ENCODE results near the gene ORC3.
"Not testable (repeated sequence)": the region's sequence is repeated elsewhere in the genome, so short reads cannot be mapped to it uniquely, and the experiment has no call there.

The ORC3 gene

DNA sequence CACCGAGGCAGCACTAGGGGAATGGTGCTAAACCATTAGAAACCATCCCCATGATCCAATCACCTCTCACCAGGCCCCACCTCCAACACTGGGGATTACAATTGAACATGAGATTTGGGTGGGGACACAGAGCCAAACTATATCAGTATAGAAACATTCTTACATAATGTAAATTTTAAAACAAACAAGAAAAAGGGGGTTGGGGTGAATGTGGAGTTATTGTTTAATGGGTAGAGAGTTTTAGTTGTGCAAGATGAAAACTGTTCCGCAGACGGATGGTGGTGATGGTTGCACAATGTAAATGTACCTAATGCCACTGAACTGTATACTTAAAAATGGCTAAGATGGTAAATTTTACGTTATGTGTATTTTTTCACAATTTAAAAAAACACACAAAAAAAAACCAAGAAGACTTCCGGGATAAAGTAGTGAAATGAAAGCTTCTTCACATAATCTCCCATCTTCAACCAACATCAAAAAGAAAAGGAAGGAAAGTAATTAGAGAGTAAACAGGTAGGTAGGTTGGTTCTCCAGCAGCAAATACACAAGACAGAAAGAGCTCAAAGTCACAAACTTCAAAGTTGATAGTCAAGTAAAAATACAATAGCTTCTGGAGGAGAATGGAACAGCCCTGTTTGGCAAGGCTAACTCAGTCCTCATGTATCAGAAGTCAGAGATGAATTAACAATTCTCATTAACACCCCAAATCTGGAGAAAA lies 16.5 kb upstream of the ORC3 start:
- no peak for DNase-seq (ENCODE audit: low spot score in 2 of 2)
- Mint-ChIP-seq H3K4me1 (peaks cover 54% of the 10 kb centered on the region), H3K27me3 (no peaks in the 10 kb centered on the region), H3K4me3 (no peak overlapping the region), H3K27ac (ENCODE audit: low read depth) (peak overlapping the region; percentile 64), H3K9me3 (no peaks in the 10 kb centered on the region), H3K36me3 (ENCODE audit: insufficient read depth) (peaks cover 10% of the 10 kb centered on the region)
- no peak for ATAC-seq (replicated peaks; ENCODE audit: extremely low read depth, poor library complexity, severe bottlenecking)

- H3K4me3 Mint-ChIP-seq, result peak overlapping the region; percentile 2
- ATAC-seq (replicated peaks; ENCODE audit: extremely low read depth, poor library complexity, severe bottlenecking) (no peak), DNase-seq (ENCODE audit: low spot score in 2 of 2) (no peak)
- H3K36me3 Mint-ChIP-seq (ENCODE audit: insufficient read depth), result peaks cover 14% of the 10 kb centered on the region
- H3K9me3 Mint-ChIP-seq, result no peaks in the 10 kb centered on the region
- H3K27me3 Mint-ChIP-seq, result no peaks in the 10 kb centered on the region
- peaks cover 54% of the 10 kb centered on the region for H3K4me1 Mint-ChIP-seq
- peak overlapping the region; percentile 8 for H3K27ac Mint-ChIP-seq (ENCODE audit: low read depth)
These were observed 15.6 kb upstream of the ORC3 start for GRCh38 chr6:87574237-87574804.

GRCh38 chr6:87575423-87575822 lies 14.5 kb upstream of the ORC3 start:
- Mint-ChIP-seq H3K27ac (ENCODE audit: low read depth) (no peak overlapping the region), H3K9me3 (no peaks in the 10 kb centered on the region), H3K36me3 (ENCODE audit: insufficient read depth) (peaks cover 17% of the 10 kb centered on the region), H3K4me1 (peaks cover 49% of the 10 kb centered on the region), H3K4me3 (no peak overlapping the region), H3K27me3 (no peaks in the 10 kb centered on the region)
- DNase-seq (ENCODE audit: low spot score in 2 of 2), result no peak
- ATAC-seq (replicated peaks; ENCODE audit: extremely low read depth, poor library complexity, severe bottlenecking), result no peak

DNA sequence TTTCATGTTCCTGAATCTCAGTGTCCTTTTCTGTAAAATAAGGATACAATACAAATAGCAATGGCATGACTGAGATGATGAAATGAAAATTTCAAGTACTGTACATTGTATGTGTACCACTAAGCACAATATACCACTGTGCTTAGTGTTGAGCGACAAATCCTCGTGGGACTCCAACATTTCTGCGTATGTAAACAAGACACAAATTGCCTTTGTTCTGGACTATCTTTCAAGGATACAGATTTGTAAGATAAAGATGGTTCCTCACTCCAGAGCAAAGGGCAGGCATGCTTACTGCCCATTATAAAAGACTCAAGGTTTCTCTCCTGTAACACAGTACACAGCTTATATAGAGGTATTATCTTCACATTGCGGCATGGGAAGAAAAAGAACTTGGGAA lies 6.1 kb upstream of the ORC3 start:
- Mint-ChIP-seq H3K4me3 (no peak overlapping the region), H3K36me3 (ENCODE audit: insufficient read depth) (peaks cover 21% of the 10 kb centered on the region), H3K9me3 (no peaks in the 10 kb centered on the region), H3K27ac (ENCODE audit: low read depth) (no peak overlapping the region), H3K27me3 (no peaks in the 10 kb centered on the region), H3K4me1 (peaks cover 51% of the 10 kb centered on the region)
- no peak for ATAC-seq (replicated peaks; ENCODE audit: extremely low read depth, poor library complexity, severe bottlenecking)
- no peak for DNase-seq (ENCODE audit: low spot score in 2 of 2)

- Mint-ChIP-seq H3K9me3 (no peaks in the 10 kb centered on the region), H3K4me3 (no peak overlapping the region), H3K27ac (ENCODE audit: low read depth) (no peak overlapping the region), H3K36me3 (ENCODE audit: insufficient read depth) (peaks cover 23% of the 10 kb centered on the region), H3K4me1 (peaks cover 74% of the 10 kb centered on the region), H3K27me3 (no peaks in the 10 kb centered on the region)
- DNase-seq (ENCODE audit: low spot score in 2 of 2) (no peak), ATAC-seq (replicated peaks; ENCODE audit: extremely low read depth, poor library complexity, severe bottlenecking) (no peak)
These were observed 3.4 kb upstream of the ORC3 start for GRCh38 chr6:87586371-87587077.

GRCh38 chr6:87588756-87589407 lies 1.1 kb upstream of the ORC3 start:
- Mint-ChIP-seq H3K4me1 (peaks cover 78% of the 10 kb centered on the region), H3K36me3 (ENCODE audit: insufficient read depth) (peaks cover 16% of the 10 kb centered on the region)

DNA sequence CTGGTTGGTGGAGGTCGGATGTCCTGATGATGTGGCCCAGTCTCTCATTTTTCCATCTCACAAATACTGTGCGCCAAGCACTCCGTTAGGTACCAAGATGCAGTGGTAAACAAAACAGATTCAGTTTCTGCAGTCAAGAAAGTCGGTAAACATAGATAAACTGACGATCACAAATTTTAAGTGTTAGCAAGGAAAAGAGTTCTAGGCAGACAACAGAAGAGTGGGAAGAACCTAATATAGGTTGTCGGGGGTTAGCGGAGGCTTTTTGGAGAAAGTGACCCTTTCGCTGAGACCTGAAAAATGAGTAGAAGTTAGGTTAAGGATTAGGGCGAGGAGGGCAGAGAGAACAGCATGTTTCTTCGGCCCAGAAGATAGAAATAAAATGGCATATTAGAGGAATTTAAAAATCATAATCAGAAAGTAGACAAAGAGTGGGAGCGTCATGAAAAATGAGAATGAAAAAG lies 514 bp downstream of the ORC3 start:
- Mint-ChIP-seq H3K9me3 (no peaks in the 10 kb centered on the region), H3K4me3 (peak overlapping the region; percentile 97), H3K4me1 (peaks cover 66% of the 10 kb centered on the region), H3K36me3 (ENCODE audit: insufficient read depth) (peaks cover 21% of the 10 kb centered on the region), H3K27me3 (no peaks in the 10 kb centered on the region), H3K27ac (ENCODE audit: low read depth) (peak overlapping the region; percentile 97)
- ATAC-seq (replicated peaks; ENCODE audit: extremely low read depth, poor library complexity, severe bottlenecking), result peak; percentile 4
- no peak for DNase-seq (ENCODE audit: low spot score in 2 of 2)

More at GRCh38 chr6:87588756-87589407, 1.1 kb upstream of the ORC3 start:
- H3K9me3 Mint-ChIP-seq, result no peaks in the 10 kb centered on the region
- H3K27me3 Mint-ChIP-seq, result no peaks in the 10 kb centered on the region
- peak overlapping the region; percentile 97 for H3K27ac Mint-ChIP-seq (ENCODE audit: low read depth)
- DNase-seq (ENCODE audit: low spot score in 2 of 2) (no peak), ATAC-seq (replicated peaks; ENCODE audit: extremely low read depth, poor library complexity, severe bottlenecking) (no peak)
- peak overlapping the region; percentile 97 for H3K4me3 Mint-ChIP-seq

- no peaks in the 10 kb centered on the region for H3K27me3 Mint-ChIP-seq
- peak overlapping the region; percentile 97 for H3K27ac Mint-ChIP-seq (ENCODE audit: low read depth)
- H3K9me3 Mint-ChIP-seq, result no peaks in the 10 kb centered on the region
- peaks cover 61% of the 10 kb centered on the region for H3K4me1 Mint-ChIP-seq
- DNase-seq (ENCODE audit: low spot score in 2 of 2) (no peak), ATAC-seq (replicated peaks; ENCODE audit: extremely low read depth, poor library complexity, severe bottlenecking) (no peak)
- peak overlapping the region; percentile 97 for H3K4me3 Mint-ChIP-seq
- peaks cover 24% of the 10 kb centered on the region for H3K36me3 Mint-ChIP-seq (ENCODE audit: insufficient read depth)
These were observed 1.1 kb downstream of the ORC3 start for GRCh38 chr6:87590990-87591389.

DNA sequence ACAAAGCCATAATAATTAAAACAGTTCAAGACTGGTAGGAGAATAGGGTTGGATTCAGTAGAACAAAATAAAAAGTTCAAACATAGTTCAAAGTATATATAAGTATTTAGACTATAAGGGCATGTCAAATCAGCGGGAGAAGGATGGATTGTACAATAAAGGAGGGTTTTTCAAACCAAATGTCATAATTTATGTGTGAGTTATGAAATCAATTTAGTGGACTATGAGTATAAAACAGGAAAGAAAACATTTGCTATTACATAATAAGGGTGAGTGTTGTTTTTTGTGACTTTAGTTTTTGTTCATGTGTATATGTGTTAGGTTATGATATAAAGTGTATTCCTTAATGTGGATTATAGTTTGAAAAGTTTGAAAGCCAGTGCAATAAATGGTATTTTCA lies 10.6 kb downstream of the ORC3 start:
- no peak for DNase-seq (ENCODE audit: low spot score in 2 of 2)
- no peak for ATAC-seq (replicated peaks; ENCODE audit: extremely low read depth, poor library complexity, severe bottlenecking)
- Mint-ChIP-seq H3K4me3 (no peak overlapping the region), H3K9me3 (no peaks in the 10 kb centered on the region), H3K36me3 (ENCODE audit: insufficient read depth) (peaks cover 11% of the 10 kb centered on the region), H3K27ac (ENCODE audit: low read depth) (no peak overlapping the region), H3K27me3 (no peaks in the 10 kb centered on the region), H3K4me1 (no peaks in the 10 kb centered on the region)

GRCh38 chr6:87606199-87606598 lies 16.3 kb downstream of the ORC3 start:
- ATAC-seq (replicated peaks; ENCODE audit: extremely low read depth, poor library complexity, severe bottlenecking) (no peak), DNase-seq (ENCODE audit: low spot score in 2 of 2) (no peak)
- H3K36me3 Mint-ChIP-seq (ENCODE audit: insufficient read depth), result peaks cover 17% of the 10 kb centered on the region
- no peaks in the 10 kb centered on the region for H3K4me1 Mint-ChIP-seq
- no peak overlapping the region for H3K4me3 Mint-ChIP-seq
- H3K27ac Mint-ChIP-seq (ENCODE audit: low read depth), result no peak overlapping the region
- no peaks in the 10 kb centered on the region for H3K9me3 Mint-ChIP-seq
- no peaks in the 10 kb centered on the region for H3K27me3 Mint-ChIP-seq

DNA sequence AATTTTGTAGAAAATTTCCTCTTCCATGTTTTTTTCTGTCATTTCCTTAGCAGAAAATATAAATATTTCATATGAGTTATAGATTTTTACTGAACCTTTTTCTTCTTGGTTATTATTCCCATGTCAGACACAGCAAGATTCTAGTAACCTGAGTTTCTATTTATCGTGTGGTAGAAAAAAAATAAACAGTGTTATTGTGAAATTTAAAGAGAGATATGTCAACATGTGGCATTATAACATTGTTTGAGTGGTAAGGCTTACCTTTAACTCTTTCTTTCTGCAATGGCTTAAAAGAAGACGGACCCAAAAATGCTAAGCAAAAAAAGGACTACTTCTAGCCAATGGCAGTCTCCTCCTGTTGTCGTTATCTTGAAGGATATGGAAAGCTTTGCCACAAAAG lies 18.9 kb downstream of the ORC3 start:
- ATAC-seq (replicated peaks; ENCODE audit: extremely low read depth, poor library complexity, severe bottlenecking) (no peak), DNase-seq (ENCODE audit: low spot score in 2 of 2) (no peak)
- no peak overlapping the region for H3K4me3 Mint-ChIP-seq
- no peaks in the 10 kb centered on the region for H3K27me3 Mint-ChIP-seq
- H3K9me3 Mint-ChIP-seq, result no peaks in the 10 kb centered on the region
- H3K4me1 Mint-ChIP-seq, result no peaks in the 10 kb centered on the region
- peaks cover 21% of the 10 kb centered on the region for H3K36me3 Mint-ChIP-seq (ENCODE audit: insufficient read depth)
- no peak overlapping the region for H3K27ac Mint-ChIP-seq (ENCODE audit: low read depth)

DNA sequence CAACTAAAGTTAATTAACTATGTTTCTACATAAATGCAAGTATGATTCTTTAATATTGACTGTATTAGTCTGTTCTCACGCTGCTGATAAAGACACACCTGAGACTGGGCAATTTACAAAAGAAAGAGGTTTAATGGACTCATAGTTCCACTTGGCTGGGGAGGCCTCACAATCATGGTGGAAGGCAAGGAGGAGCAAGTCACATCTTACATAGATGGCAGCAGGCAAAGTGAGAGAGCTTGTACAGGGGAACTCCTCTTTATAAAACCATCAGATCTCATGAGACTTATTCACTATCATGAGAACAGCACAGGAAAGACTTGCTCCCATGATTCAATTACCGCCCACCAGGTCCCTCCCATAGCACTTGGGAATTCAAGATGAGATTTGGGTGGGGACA lies 23.1 kb downstream of the ORC3 start:
- not testable (repeated sequence) for H3K4me1 Mint-ChIP-seq; ATAC-seq (replicated peaks; ENCODE audit: extremely low read depth, poor library complexity, severe bottlenecking); H3K27ac Mint-ChIP-seq (ENCODE audit: low read depth); H3K9me3 Mint-ChIP-seq; DNase-seq (ENCODE audit: low spot score in 2 of 2); H3K27me3 Mint-ChIP-seq; H3K4me3 Mint-ChIP-seq
- H3K36me3 Mint-ChIP-seq (ENCODE audit: insufficient read depth), result peaks cover 21% of the 10 kb centered on the region

Measured in central memory CD8-positive, alpha-beta T cell (primary cell).